Neuronal stem cell (in vitro differentiated cells): ENCODE data around the gene AGAP1.
"Not testable (repeated sequence)": the region's sequence is repeated elsewhere in the genome, so short reads cannot be mapped to it uniquely, and the experiment has no call there.

Experiments used
- DNase-seq: peaks from one replicate; pipeline ENCODE4 v3.0.0-alpha.2; 2013; ENCODE audit warnings: low spot score
- H2AFZ ChIP-seq: one replicate; pipeline ENCODE4 v1.6.1; 2013; ENCODE audit warnings: mild to moderate bottlenecking, low read length, inconsistent platforms
- H2AK5ac ChIP-seq: 2 replicates; pipeline ENCODE4 v1.6.1; 2013; ENCODE audit warnings: low read depth, mild to moderate bottlenecking, inconsistent platforms, low read length, moderate library complexity, mixed read lengths
- H2BK120ac ChIP-seq: 2 replicates; pipeline ENCODE4 v1.6.1; 2013; ENCODE audit warnings: low read depth, mild to moderate bottlenecking, inconsistent platforms, low read length, moderate library complexity, mixed read lengths
- H2BK12ac ChIP-seq: one replicate; pipeline ENCODE4 v1.6.1; 2013; ENCODE audit warnings: low read length, inconsistent platforms
- H2BK15ac ChIP-seq: 2 replicates; pipeline ENCODE4 v1.6.1; 2013; ENCODE audit warnings: mild to moderate bottlenecking, low read length, inconsistent platforms, mixed read lengths
- H2BK5ac ChIP-seq: one replicate; pipeline ENCODE4 v1.6.1; 2013; ENCODE audit warnings: inconsistent platforms, mild to moderate bottlenecking, low read length, moderate library complexity
- H3K14ac ChIP-seq: one replicate; pipeline ENCODE4 v1.6.1; 2013; ENCODE audit warnings: low read length, inconsistent platforms
- H3K18ac ChIP-seq: 2 replicates; pipeline ENCODE4 v1.6.1; 2013; ENCODE audit warnings: low read length, inconsistent platforms
- H3K23ac ChIP-seq: 2 replicates; pipeline ENCODE4 v1.6.1; 2013; ENCODE audit warnings: low read depth, mild to moderate bottlenecking, mixed read lengths, low read length, inconsistent platforms; ENCODE audit not compliant: poor library complexity
- H3K27ac ChIP-seq: replicated peaks from 3 replicates; pipeline ENCODE4 v1.5.1; 2013; ENCODE audit warnings: low read length, inconsistent platforms
- H3K27me3 ChIP-seq, 3 experiments: 2 replicates each; pipeline ENCODE4 v1.6.1; 2013; ENCODE audit warnings: low read length in 3 of 3, mild to moderate bottlenecking in 2 of 3, inconsistent platforms in 1 of 3, low read depth in 1 of 3, mixed read lengths in 1 of 3, moderate library complexity in 1 of 3; ENCODE audit not compliant: control insufficient read depth in 3 of 3, insufficient read depth in 3 of 3
- H3K36me3 ChIP-seq, 2 donors: replicated peaks in 1 of 2; 2 replicates each; pipeline ENCODE4 v1.6.1; 2013; ENCODE audit warnings: low read length in 2 of 2; ENCODE audit not compliant: control insufficient read depth in 2 of 2, insufficient read depth in 2 of 2
- H3K4ac ChIP-seq: 2 replicates; pipeline ENCODE4 v1.6.1; 2013; ENCODE audit warnings: inconsistent platforms, mild to moderate bottlenecking, low read length, moderate library complexity
- H3K4me1 ChIP-seq, 2 donors: 1 replicate in 1 of 2; 2 replicates in 1 of 2; pipeline ENCODE4 v1.6.1; 2013; ENCODE audit warnings: low read length in 2 of 2, low read depth in 1 of 2; ENCODE audit not compliant: control insufficient read depth in 2 of 2, insufficient read depth in 1 of 2
- H3K4me2 ChIP-seq: one replicate; pipeline ENCODE4 v1.6.1; 2013; ENCODE audit warnings: mild to moderate bottlenecking, low read length, inconsistent platforms; ENCODE audit not compliant: insufficient read depth, poor library complexity, severe bottlenecking
- H3K4me3 ChIP-seq, 2 donors: 2 replicates each; pipeline ENCODE4 v1.5.1; 2013; ENCODE audit warnings: low read length in 2 of 2, mild to moderate bottlenecking in 2 of 2, inconsistent platforms in 1 of 2, moderate library complexity in 1 of 2
- H3K79me1 ChIP-seq: one replicate; pipeline ENCODE4 v1.6.1; 2013; ENCODE audit warnings: low read depth, mild to moderate bottlenecking, inconsistent platforms, low read length, moderate library complexity
- H3K9ac ChIP-seq: one replicate; pipeline ENCODE4 v1.6.1; 2013; ENCODE audit warnings: mild to moderate bottlenecking, low read depth, low read length, inconsistent platforms; ENCODE audit not compliant: poor library complexity
- H3K9me3 ChIP-seq, 2 donors: replicated peaks in 1 of 2; 2 replicates each; pipeline versions ENCODE3 to v1.6.1; 2013; ENCODE audit warnings: low read length in 2 of 2, mild to moderate bottlenecking in 2 of 2, inconsistent platforms in 1 of 2, low read depth in 1 of 2, mixed read lengths in 1 of 2, moderate library complexity in 1 of 2; ENCODE audit not compliant: control insufficient read depth in 2 of 2, insufficient read depth in 1 of 2
- H4K8ac ChIP-seq: one replicate; pipeline ENCODE4 v1.6.1; 2013; ENCODE audit warnings: low read depth, mild to moderate bottlenecking, inconsistent platforms, low read length, moderate library complexity
- H4K91ac ChIP-seq: one replicate; pipeline ENCODE4 v1.6.1; 2013; ENCODE audit warnings: low read length, low read depth, mild to moderate bottlenecking, inconsistent platforms; ENCODE audit not compliant: poor library complexity
- WGBS, 2 donors: extraction: QIAGEN DNeasy Blood & Tissue Kit; methylation state at CpG; one replicate each; pipeline ENCODE4 v1.1.7; 2013; ENCODE audit warnings: missing lambda C conversion rate in 2 of 2, mixed read lengths in 1 of 2; ENCODE audit not compliant: insufficient read length in 2 of 2, insufficient replicate concordance in 1 of 2; ENCODE audit errors: extremely low coverage in 2 of 2; 5-methylcytosine and 5-hydroxymethylcytosine counted together

Gene AGAP1

GRCh38 chr2:236136538-236136937, 642.7 kb downstream of the AGAP1 start:
- no peak overlapping the region for H2BK5ac ChIP-seq

GRCh38 chr2:236137066-236137465, 643.2 kb downstream of the AGAP1 start:
- Histone ChIP-seq H3K79me1 (no peaks in the 10 kb centered on the region), H3K18ac (no peak overlapping the region), H3K9ac (no peak overlapping the region), H2BK12ac (no peak overlapping the region), H4K8ac (no peak overlapping the region), H3K23ac (no peak overlapping the region), H2BK120ac (no peak overlapping the region), H3K4me2 (no peak overlapping the region), H3K27me3 (no peaks in the 10 kb centered on the region), H2AK5ac (no peak overlapping the region), H2BK15ac (no peak overlapping the region), H2BK5ac (no peak overlapping the region), H3K9me3 (peaks cover 0 to 4% of the 10 kb centered on the region in 2 donors), H3K4ac (no peak overlapping the region), H3K27ac (no peak overlapping the region), H3K4me1 (no peaks in the 10 kb centered on the region), H3K36me3 (peaks cover 4 to 5% of the 10 kb centered on the region in 2 donors), H2AFZ (no peak overlapping the region), H4K91ac (no peak overlapping the region), H3K14ac (no peak overlapping the region), H3K4me3 (no peak overlapping the region)
- no CpG with 5 or more reads among the region's 10 CpGs for WGBS, 2 donors
- no peak for DNase-seq

More at GRCh38 chr2:236136538-236136937, 642.7 kb downstream of the AGAP1 start:
- Histone ChIP-seq H2BK12ac (no peak overlapping the region), H4K91ac (no peak overlapping the region), H3K18ac (peak overlapping the region; percentile 36), H4K8ac (no peak overlapping the region), H3K23ac (peak overlapping the region; percentile 52), H3K79me1 (no peaks in the 10 kb centered on the region), H3K4me1 (no peaks in the 10 kb centered on the region), H2BK120ac (no peak overlapping the region), H3K36me3 (peaks cover 4 to 5% of the 10 kb centered on the region in 2 donors), H3K14ac (peak overlapping the region; percentile 25), H2BK15ac (no peak overlapping the region), H3K9me3 (peaks cover 0 to 4% of the 10 kb centered on the region in 2 donors), H3K4ac (peak overlapping the region; percentile 26), H3K27ac (no peak overlapping the region), H3K4me2 (no peak overlapping the region), H3K9ac (no peak overlapping the region), H2AFZ (no peak overlapping the region), H3K27me3 (no peaks in the 10 kb centered on the region), H2AK5ac (peak overlapping the region; percentile 52), H3K4me3 (no peak overlapping the region)
- WGBS, 2 donors: no CpG with 5 or more reads among the region's 19 CpGs
- no peak for DNase-seq

- H3K27ac ChIP-seq, H3K9ac ChIP-seq, H2BK12ac ChIP-seq, H3K9me3 ChIP-seq, H3K4me1 ChIP-seq, H2BK15ac ChIP-seq, H3K14ac ChIP-seq, H3K27me3 ChIP-seq, H2BK120ac ChIP-seq, H4K8ac ChIP-seq, H3K79me1 ChIP-seq, DNase-seq, H3K4me3 ChIP-seq, H3K4ac ChIP-seq, H2BK5ac ChIP-seq, H3K4me2 ChIP-seq, H3K23ac ChIP-seq, H2AK5ac ChIP-seq, H2AFZ ChIP-seq, H3K36me3 ChIP-seq, H4K91ac ChIP-seq, H3K18ac ChIP-seq: not testable (repeated sequence)
- WGBS, 2 donors: no CpG with 5 or more reads among the region's 11 CpGs
Measured at GRCh38 chr2:236141616-236142015, 647.8 kb downstream of the AGAP1 start.

GRCh38 chr2:236143811-236144210, 650.0 kb downstream of the AGAP1 start:
- Histone ChIP-seq H3K4ac (no peak overlapping the region), H3K36me3 (no peaks in the 10 kb centered on the region), H3K9ac (no peak overlapping the region), H4K8ac (no peak overlapping the region), H2BK15ac (no peak overlapping the region), H2AK5ac (no peak overlapping the region), H3K27ac (no peak overlapping the region), H3K18ac (no peak overlapping the region), H2AFZ (no peak overlapping the region), H3K27me3 (no peaks in the 10 kb centered on the region), H2BK5ac (no peak overlapping the region), H3K4me2 (no peak overlapping the region), H3K4me3 (no peak overlapping the region), H4K91ac (no peak overlapping the region), H3K14ac (no peak overlapping the region), H2BK12ac (no peak overlapping the region), H2BK120ac (no peak overlapping the region), H3K79me1 (no peaks in the 10 kb centered on the region), H3K4me1 (peaks cover 0 to 8% of the 10 kb centered on the region in 2 donors), H3K23ac (no peak overlapping the region), H3K9me3 (peaks cover 0 to 4% of the 10 kb centered on the region in 2 donors)
- no CpG with 5 or more reads among the region's 10 CpGs for WGBS, 2 donors
- DNase-seq: no peak
